Ishikawa (cell line): ENCODE data around the gene BANP.

Experiments
- EGR1 ChIP-seq: IDR thresholded peaks from 2 replicates; pipeline ENCODE4 v1.6.1; 2012
- YY1 ChIP-seq: IDR thresholded peaks from 2 replicates; pipeline ENCODE4 v1.6.1; 2012; ENCODE audit warnings: low read depth

DNA sequence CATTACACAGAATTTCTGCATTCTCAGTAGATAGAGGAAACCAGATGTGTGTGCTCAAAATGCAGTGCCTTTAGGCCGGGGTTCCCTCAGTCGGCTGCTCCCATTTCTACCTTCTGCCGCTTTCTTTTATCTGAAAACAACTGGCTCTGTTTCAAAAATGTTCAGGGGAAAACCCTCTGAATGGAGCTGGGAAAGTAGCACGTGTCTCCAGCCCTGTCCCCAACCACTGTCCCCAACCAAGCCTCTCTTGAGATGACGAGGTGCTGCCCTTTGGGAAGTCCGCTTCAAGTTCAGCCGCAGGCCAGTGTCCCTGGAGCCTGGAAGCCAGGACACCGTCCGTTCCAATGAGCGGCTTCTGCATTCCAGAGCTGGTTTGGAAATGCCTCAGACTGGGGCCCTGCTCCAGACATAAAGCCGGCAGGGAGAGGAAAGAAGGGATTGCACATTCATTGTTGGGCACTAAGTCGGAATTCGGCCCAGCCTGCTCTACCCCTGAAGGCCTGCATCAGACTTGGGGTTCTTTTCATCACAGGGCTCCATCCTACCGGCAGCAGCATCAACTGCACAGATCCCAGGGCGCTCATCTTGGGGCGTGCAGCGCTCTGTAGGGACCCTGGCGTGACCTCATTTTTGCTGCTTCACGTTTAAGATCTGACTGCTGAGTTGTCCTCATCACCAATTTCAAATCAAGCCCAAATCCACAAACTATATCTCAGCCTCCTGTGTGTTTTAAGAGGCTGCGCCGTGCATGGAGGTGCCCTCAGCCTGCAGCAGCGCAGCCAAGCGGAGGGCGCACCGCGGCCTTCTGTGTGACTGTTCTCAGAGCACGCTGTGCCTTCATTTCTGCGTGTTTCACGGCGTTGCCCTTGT, 111.3 kb downstream of the BANP start:
- TF ChIP-seq YY1 (no peak), EGR1 (no peak)
